DOHH2 (cell line): ENCODE results near the gene MED27.

Experiments used
- H3F3A ChIP-seq: fragments of 200-600 bp; sonication (generic), shearing (Covaris generic); 2 replicates; pipeline ENCODE4 v1.6.0; 2016; ENCODE audit warnings: antibody characterized with exemption, mild to moderate bottlenecking; ENCODE audit not compliant: control insufficient read depth, insufficient read depth
- H3K27ac ChIP-seq: fragments of 200-600 bp; sonication (generic); 2 replicates; pipeline ENCODE4 v1.5.1; 2014; ENCODE audit warnings: low read depth, mild to moderate bottlenecking, low read length, moderate library complexity
- H3K27me3 ChIP-seq: fragments of 200-600 bp; sonication (generic); 2 replicates; pipeline ENCODE4 v1.6.1; 2014; ENCODE audit warnings: mild to moderate bottlenecking, low read length, mixed read lengths; ENCODE audit not compliant: control insufficient read depth
- H3K36me3 ChIP-seq: fragments of 200-600 bp; sonication (generic); 2 replicates; pipeline ENCODE4 v1.6.1; 2014; ENCODE audit warnings: mild to moderate bottlenecking, low read length, moderate library complexity, mixed read lengths; ENCODE audit not compliant: control insufficient read depth
- H3K4me1 ChIP-seq: fragments of 200-600 bp; sonication (generic); 2 replicates; pipeline ENCODE4 v1.6.1; 2014; ENCODE audit warnings: mild to moderate bottlenecking, low read length, mixed read lengths; ENCODE audit not compliant: control insufficient read depth
- H3K4me2 ChIP-seq: fragments of 200-600 bp; sonication (generic); 2 replicates; pipeline ENCODE4 v1.6.0; 2014; ENCODE audit warnings: mild to moderate bottlenecking, low read length, moderate library complexity
- H3K4me3 ChIP-seq: fragments of 200-600 bp; sonication (generic); 2 replicates; pipeline ENCODE4 v1.5.1; 2014; ENCODE audit warnings: mild to moderate bottlenecking, low read length, mixed read lengths
- H3K79me2 ChIP-seq: fragments of 200-600 bp; sonication (generic); 2 replicates; pipeline ENCODE4 v1.6.1; 2014; ENCODE audit warnings: mild to moderate bottlenecking, low read length, mixed read lengths; ENCODE audit not compliant: control insufficient read depth
- H3K9me2 ChIP-seq: fragments of 200-600 bp; sonication (generic); replicated peaks from 2 replicates; pipeline ENCODE4 v1.6.1; 2014; ENCODE audit warnings: mild to moderate bottlenecking, low read length, mixed read lengths; ENCODE audit not compliant: control insufficient read depth
- H3K9me3 ChIP-seq: fragments of 200-600 bp; sonication (generic); 2 replicates; pipeline ENCODE4 v1.6.1; 2014; ENCODE audit warnings: antibody characterized with exemption, low read length, mixed read lengths; ENCODE audit not compliant: control insufficient read depth, insufficient read depth
- H4K20me1 ChIP-seq: fragments of 200-600 bp; sonication (generic); 2 replicates; pipeline ENCODE4 v1.6.0; 2014; ENCODE audit warnings: low read depth, mild to moderate bottlenecking, antibody characterized with exemption, low read length, moderate library complexity; ENCODE audit not compliant: control insufficient read depth, insufficient read depth
- EZH2phosphoT487 ChIP-seq: fragments of 200-600 bp; sonication (generic); IDR thresholded peaks from 2 replicates; pipeline ENCODE4 v1.6.1; 2017; ENCODE audit warnings: borderline replicate concordance, mild to moderate bottlenecking, antibody characterized with exemption, low read length, moderate library complexity, mixed read lengths
- TF ChIP-seq, protein P1 (sequence below): fragments of 200-600 bp; sonication (generic); IDR thresholded peaks from one replicate; pipeline ENCODE4 v1.5.1; 2014; ENCODE audit warnings: antibody characterized with exemption, mild to moderate bottlenecking, low read depth, low read length; ENCODE audit not compliant: poor library complexity, severe bottlenecking

Gene MED27

GRCh38 chr9:131837836-131838235, 241.8 kb downstream of the MED27 start:
- no peaks in the 10 kb centered on the region for H3K9me2 ChIP-seq

GRCh38 chr9:131837316-131837715, 242.4 kb downstream of the MED27 start:
- no peaks in the 10 kb centered on the region; the same call in 1 of the 2 replicates for H3K27me3 ChIP-seq
- H3K27ac ChIP-seq = no peak overlapping the region
- H3K79me2 ChIP-seq = no peaks in the 10 kb centered on the region
- no peaks in the 10 kb centered on the region for H3K36me3 ChIP-seq
- no peaks in the 10 kb centered on the region for H4K20me1 ChIP-seq
- TF ChIP-seq, protein P1, sequence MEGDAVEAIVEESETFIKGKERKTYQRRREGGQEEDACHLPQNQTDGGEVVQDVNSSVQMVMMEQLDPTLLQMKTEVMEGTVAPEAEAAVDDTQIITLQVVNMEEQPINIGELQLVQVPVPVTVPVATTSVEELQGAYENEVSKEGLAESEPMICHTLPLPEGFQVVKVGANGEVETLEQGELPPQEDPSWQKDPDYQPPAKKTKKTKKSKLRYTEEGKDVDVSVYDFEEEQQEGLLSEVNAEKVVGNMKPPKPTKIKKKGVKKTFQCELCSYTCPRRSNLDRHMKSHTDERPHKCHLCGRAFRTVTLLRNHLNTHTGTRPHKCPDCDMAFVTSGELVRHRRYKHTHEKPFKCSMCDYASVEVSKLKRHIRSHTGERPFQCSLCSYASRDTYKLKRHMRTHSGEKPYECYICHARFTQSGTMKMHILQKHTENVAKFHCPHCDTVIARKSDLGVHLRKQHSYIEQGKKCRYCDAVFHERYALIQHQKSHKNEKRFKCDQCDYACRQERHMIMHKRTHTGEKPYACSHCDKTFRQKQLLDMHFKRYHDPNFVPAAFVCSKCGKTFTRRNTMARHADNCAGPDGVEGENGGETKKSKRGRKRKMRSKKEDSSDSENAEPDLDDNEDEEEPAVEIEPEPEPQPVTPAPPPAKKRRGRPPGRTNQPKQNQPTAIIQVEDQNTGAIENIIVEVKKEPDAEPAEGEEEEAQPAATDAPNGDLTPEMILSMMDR = peak; percentile 17
- TF ChIP-seq EZH2phosphoT487 = no peak
- H3K4me3 ChIP-seq = no peak overlapping the region
- no peaks in the 10 kb centered on the region for H3F3A ChIP-seq
- H3K4me1 ChIP-seq = no peaks in the 10 kb centered on the region
- no peaks in the 10 kb centered on the region for H3K9me2 ChIP-seq
- H3K4me2 ChIP-seq = no peak overlapping the region
- no peaks in the 10 kb centered on the region for H3K9me3 ChIP-seq

More at GRCh38 chr9:131837836-131838235, 241.8 kb downstream of the MED27 start:
- Histone ChIP-seq H4K20me1 (no peaks in the 10 kb centered on the region), H3K4me2 (no peak overlapping the region), H3F3A (no peaks in the 10 kb centered on the region), H3K79me2 (no peaks in the 10 kb centered on the region), H3K36me3 (no peaks in the 10 kb centered on the region), H3K4me3 (no peak overlapping the region), H3K4me1 (no peaks in the 10 kb centered on the region), H3K27me3 (no peaks in the 10 kb centered on the region; the same call in 1 of the 2 replicates), H3K27ac (no peak overlapping the region), H3K9me3 (no peaks in the 10 kb centered on the region)
- no peak for TF ChIP-seq EZH2phosphoT487
- TF ChIP-seq, protein P1 = no peak

DNA sequence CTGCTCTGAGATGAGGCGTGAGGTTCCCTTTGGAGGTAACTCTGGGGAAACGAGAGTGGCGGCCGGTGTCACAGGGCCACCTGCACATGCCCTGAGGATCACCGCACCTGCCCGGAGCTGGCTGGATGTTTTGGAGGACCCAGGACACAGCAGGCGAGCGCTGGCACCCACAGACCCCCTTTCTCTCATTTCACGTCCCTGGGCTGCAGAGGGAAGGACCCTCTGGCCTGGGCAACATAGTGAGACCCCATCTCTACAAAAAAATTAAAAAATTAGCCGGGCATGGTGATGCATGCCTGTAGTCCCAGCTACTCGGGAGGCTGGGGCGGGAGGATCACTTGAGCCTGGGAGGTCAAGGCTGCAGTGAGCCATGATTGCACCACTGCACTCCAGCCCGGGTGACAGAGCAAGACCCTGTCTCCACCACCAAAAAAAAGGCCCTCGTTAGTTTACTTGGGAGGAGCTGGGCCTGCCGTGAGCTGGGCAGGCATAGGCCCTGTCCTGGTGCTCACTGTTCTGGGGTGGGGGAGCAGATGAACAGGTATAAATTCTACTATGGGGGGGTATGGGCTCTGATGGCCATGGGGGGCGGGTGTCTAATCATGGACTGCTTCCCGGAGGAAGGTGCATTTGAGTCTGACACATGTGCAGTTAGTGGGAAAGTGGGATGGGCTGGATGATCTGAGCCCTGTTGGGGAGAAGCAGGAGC, 242.9 kb downstream of the MED27 start:
- no peaks in the 10 kb centered on the region; the same call in 1 of the 2 replicates for H3K27me3 ChIP-seq
- no peaks in the 10 kb centered on the region for H3K9me3 ChIP-seq
- no peaks in the 10 kb centered on the region for H3K9me2 ChIP-seq
- H3K36me3 ChIP-seq = no peaks in the 10 kb centered on the region
- no peaks in the 10 kb centered on the region for H3K79me2 ChIP-seq
- no peak overlapping the region for H3K27ac ChIP-seq
- H3F3A ChIP-seq = no peaks in the 10 kb centered on the region
- no peaks in the 10 kb centered on the region for H3K4me1 ChIP-seq
- no peak overlapping the region for H3K4me3 ChIP-seq
- no peak overlapping the region for H3K4me2 ChIP-seq
- no peak for TF ChIP-seq EZH2phosphoT487
- TF ChIP-seq, protein P1 = no peak
- H4K20me1 ChIP-seq = no peaks in the 10 kb centered on the region
